Measurements from ENCODE around the gene MED27.

MED27 gene

DNA sequence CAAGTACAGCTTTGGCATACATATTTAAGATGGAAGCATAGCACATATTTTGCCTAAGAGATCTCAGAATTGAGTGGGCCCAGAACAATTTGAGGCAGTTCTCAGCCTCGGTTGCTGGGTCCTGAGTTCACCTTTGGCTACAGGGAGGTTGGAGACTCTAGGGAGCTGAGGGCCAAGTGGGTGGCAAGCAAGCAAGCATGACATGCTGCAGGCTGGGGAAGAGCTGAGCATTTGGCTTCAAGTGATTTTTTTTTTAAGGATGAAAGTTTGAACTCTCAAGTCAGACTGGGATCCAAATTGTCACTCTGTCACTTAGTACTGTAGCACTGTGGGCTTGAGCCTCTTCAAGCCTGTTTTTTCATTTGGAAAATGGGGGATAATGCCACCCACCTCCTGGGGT, 160.5 kb downstream of the MED27 start:
- TF ChIP-seq POLR2A (IDR thresholded peaks at IDR 0.05; ENCODE audit: low read depth, low read length), result no peak
- TF ChIP-seq POLR2AphosphoS5 (IDR thresholded peaks at IDR 0.05; ENCODE audit: low read depth, low read length), result no peak
- no peak for TF ChIP-seq TAF1 (IDR thresholded peaks at IDR 0.05; ENCODE audit: borderline replicate concordance, low read depth, low read length)
- DNase-seq (ENCODE audit: insufficient read length) (no peak), FAIRE-seq (no peak)

DNA sequence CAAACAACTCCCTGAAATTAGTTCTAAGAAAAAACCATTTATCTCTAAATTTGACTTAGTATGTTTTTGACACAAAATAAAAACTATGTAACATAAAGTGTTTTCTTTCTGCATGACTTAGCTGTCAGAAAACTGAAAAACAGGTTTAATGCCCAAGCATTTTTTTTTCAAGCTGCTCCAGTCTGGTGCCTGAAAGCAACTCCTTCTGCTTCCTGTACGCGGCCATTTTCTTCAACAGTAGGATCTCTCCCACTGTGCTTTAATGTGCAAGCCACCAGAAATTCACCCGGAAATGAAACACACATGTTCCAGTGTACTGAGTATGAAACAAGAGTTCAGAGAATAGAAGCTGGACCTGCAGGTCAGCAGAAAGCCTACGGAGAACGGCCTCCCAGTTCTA, 161.2 kb downstream of the MED27 start:
- no peak for DNase-seq (ENCODE audit: insufficient read length)
- FAIRE-seq, result no peak
- TF ChIP-seq POLR2A (IDR thresholded peaks at IDR 0.05; ENCODE audit: low read depth, low read length), result no peak
- TF ChIP-seq TAF1 (IDR thresholded peaks at IDR 0.05; ENCODE audit: borderline replicate concordance, low read depth, low read length), result no peak

DNA sequence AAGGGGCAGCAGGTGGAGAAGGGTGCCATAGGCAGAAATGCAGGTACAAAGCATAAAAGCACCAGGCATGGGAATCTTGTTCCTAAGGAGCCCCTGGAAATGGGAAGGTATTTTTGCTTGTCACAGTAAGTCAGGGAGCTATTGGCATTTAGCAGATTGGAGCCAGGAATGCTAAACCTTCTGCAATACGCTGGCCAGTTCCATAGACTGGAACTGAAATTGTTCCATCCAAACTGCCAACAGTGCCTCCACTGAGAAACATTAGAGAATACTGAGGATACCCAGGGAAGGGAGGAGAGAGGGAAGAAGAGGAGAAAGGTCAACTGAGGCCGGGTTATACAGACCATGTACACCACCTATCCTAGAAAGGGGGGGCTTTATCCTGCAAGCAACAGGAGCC, 162.7 kb downstream of the MED27 start:
- FAIRE-seq (no peak), DNase-seq (ENCODE audit: insufficient read length) (no peak)
- TF ChIP-seq POLR2A (IDR thresholded peaks at IDR 0.05; ENCODE audit: low read depth, low read length) (no peak), POLR2AphosphoS5 (IDR thresholded peaks at IDR 0.05; ENCODE audit: low read depth, low read length) (no peak), TAF1 (IDR thresholded peaks at IDR 0.05; ENCODE audit: borderline replicate concordance, low read depth, low read length) (no peak)

DNA sequence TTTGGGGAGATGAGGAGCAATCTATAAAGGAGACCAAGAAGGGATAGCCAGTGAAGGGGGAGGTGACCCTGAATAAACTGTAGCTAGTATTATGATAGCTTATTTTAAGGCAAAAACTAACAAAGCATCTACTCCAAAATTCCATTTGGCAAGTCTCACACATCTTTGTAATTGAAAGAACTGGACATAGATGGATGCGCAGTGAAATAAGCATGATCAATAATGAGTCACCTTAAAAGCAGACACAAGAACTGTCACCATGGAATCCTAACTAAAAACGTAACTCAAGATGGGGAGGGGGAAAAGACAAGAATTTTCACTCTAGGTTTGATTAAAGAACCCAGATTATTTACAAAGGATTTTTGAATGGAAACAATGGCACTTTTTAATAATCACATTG, 164.5 kb downstream of the MED27 start:
- FAIRE-seq (no peak), DNase-seq (ENCODE audit: insufficient read length) (no peak)
- no peak for TF ChIP-seq POLR2A (IDR thresholded peaks at IDR 0.05; ENCODE audit: low read depth, low read length)
- TF ChIP-seq TAF1 (IDR thresholded peaks at IDR 0.05; ENCODE audit: borderline replicate concordance, low read depth, low read length), result no peak
- no peak for TF ChIP-seq POLR2AphosphoS5 (IDR thresholded peaks at IDR 0.05; ENCODE audit: low read depth, low read length)

DNA sequence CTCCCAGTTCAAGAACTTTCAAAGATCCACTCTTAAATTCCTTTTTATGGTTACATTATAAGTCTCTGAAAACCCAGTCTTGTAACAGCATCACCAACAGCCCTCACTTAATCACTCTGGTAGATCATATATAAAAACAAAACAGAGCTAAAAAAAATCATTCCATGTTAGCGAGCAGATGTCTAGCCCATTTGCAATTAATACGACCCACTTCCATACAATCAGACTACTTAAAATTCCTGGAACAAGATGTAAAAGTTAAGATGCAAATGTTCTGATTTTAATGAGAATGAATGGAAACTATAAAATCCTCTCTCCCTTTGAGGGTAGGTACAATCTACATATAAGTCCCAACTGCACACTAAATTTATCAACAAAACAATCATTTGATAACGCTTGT, 167.0 kb downstream of the MED27 start:
- no peak for DNase-seq (ENCODE audit: insufficient read length)
- FAIRE-seq, result no peak
- TF ChIP-seq POLR2A (IDR thresholded peaks at IDR 0.05; ENCODE audit: low read depth, low read length), result no peak

DNA sequence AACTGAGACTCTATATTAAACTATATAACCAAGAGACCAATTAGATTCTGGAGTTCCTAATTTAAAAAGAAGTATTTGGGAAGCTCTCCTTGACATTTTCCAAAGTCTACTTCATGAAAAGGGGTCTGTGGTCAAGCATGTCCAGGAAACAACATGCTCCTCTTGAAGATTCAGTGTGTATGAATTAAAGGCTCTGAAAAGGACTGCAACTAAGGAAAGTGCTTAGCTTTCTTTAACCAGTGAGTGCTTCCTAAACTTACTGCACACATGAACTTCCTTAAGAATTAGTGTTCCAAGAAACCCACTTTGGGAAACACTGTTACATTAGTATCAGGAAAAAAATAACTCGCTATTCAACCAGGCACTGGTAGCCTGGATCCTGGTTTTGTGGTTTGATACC, 167.6 kb downstream of the MED27 start:
- no peak for FAIRE-seq
- DNase-seq (ENCODE audit: insufficient read length), result no peak
- TF ChIP-seq POLR2A (IDR thresholded peaks at IDR 0.05; ENCODE audit: low read depth, low read length) (no peak), POLR2AphosphoS5 (IDR thresholded peaks at IDR 0.05; ENCODE audit: low read depth, low read length) (no peak), TAF1 (IDR thresholded peaks at IDR 0.05; ENCODE audit: borderline replicate concordance, low read depth, low read length) (no peak)

DNA sequence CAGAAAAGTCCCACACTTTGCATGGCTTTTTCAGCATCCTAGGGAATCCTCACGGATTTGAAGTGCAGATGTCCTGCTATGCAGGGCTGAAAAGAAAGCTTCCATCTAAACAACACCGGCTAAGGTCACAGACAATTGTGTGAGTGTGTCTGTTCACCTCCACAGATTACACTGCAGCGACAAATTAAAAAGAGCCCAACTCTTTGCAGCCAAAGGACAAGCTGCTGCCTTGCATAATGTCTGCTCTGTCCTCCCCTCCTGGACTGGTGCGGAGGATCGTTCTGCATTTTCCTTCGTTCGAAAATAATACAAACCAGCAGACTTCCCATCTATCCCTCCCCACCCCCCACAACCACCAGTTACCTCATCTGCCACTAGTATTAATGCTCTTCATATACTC, 169.1 kb downstream of the MED27 start:
- no peak for TF ChIP-seq TAF1 (IDR thresholded peaks at IDR 0.05; ENCODE audit: borderline replicate concordance, low read depth, low read length)
- no peak for TF ChIP-seq POLR2AphosphoS5 (IDR thresholded peaks at IDR 0.05; ENCODE audit: low read depth, low read length)
- TF ChIP-seq POLR2A (IDR thresholded peaks at IDR 0.05; ENCODE audit: low read depth, low read length), result no peak
- FAIRE-seq, result no peak

DNA sequence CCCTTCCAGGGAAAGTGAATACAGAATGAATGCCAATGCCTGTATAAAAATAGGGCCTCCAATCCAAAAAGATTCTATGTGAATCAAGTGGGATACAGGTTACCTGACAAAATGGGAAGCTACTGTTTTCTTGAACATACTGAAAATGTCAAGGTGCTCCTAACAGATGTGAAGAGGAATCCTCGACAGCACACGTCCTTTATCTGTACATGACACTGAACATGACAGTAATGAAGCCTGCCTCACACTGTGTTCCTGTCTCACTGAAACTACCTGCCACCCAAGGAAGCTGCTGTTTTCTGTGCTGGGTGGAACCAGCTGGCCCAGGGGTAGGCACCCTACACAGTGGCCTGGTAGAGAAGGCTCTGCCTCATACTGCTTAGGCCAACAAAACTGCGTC, 174.5 kb downstream of the MED27 start:
- no peak for TF ChIP-seq TAF1 (IDR thresholded peaks at IDR 0.05; ENCODE audit: borderline replicate concordance, low read depth, low read length)
- no peak for TF ChIP-seq POLR2A (IDR thresholded peaks at IDR 0.05; ENCODE audit: low read depth, low read length)
- TF ChIP-seq POLR2AphosphoS5 (IDR thresholded peaks at IDR 0.05; ENCODE audit: low read depth, low read length), result no peak
- FAIRE-seq, result no peak
- no peak for DNase-seq (ENCODE audit: insufficient read length)

More for the DNA sequence above, 169.1 kb downstream of the MED27 start:
- DNase-seq (ENCODE audit: insufficient read length), result no peak

DNA sequence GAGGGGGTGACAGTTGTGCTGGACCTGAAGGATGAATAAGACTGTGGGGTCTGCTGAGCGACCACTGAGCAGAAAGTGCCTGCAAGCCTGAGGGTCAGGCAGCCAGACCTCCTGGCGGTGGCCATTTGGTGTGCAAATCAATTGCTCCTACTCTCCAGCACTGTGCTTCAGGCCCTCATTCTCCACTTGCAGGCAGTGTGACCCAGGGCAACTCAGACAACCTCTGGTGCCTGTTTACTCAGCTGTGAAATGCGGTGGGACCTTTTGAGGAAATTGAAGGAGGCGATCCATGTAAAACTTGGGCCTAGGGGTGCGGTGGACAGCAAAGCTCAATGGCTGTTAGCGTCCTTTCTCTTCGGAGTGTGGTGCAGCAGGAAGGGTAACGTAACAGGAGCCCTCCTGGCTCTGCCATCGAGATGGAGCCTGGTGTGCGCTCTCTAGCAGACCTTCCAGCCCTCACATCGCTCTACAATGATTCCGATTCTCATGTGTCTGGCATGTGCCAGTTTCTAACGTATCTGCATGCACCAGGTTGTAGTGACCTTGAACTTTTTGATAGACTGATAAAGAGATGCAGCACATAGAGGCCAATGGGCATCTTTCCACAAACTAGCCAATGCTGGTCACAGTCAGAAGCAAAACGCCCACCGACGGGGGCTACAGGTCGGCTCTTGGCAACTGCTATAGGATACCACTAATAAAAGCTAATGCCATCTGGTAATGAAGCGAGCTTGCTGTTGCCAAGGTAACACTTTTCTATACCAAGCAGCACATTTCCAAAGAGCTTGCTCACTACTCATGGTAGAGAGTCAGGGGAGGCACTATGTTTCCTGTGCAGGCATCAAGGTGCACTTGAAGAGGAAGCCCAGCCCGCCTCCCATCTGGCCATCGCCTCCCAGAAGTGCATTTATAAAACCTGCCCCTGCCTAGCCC, 180.1 kb downstream of the MED27 start:
- TF ChIP-seq TAF1 (IDR thresholded peaks at IDR 0.05; ENCODE audit: borderline replicate concordance, low read depth, low read length) (no peak), POLR2A (IDR thresholded peaks at IDR 0.05; ENCODE audit: low read depth, low read length) (no peak), POLR2AphosphoS5 (IDR thresholded peaks at IDR 0.05; ENCODE audit: low read depth, low read length) (no peak)
- DNase-seq (ENCODE audit: insufficient read length) (no peak), FAIRE-seq (no peak)

DNA sequence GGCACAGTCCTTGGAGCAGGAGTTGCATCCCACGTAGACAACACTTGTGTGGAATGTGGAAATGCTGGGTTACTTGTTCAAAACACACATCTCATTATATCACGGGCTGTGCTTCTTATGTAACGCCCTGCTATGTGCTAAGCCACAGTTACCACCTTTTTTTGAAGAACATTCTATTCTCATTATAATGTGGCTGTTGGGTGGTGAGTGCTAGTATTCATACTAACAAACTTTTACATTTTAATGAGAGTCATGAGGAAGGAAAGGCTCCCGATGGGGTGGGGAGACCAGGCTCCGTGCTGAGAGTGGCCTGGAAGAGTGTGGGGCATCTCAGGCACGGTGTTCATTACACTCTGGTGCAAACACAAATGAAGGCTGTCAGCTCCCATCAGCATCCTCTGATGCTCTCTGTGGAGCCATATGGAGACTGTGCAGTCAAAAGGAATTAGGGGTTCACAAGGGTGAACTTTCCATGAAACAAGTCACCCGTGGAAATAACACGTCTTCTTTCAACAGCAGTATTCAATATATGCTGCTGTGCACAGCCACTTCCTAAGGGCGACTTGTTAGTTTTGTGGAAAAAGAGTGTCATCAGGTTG, 186.7 kb downstream of the MED27 start:
- DNase-seq (ENCODE audit: insufficient read length), result no peak
- TF ChIP-seq TAF1 (IDR thresholded peaks at IDR 0.05; ENCODE audit: borderline replicate concordance, low read depth, low read length), result no peak
- FAIRE-seq, result no peak

DNA sequence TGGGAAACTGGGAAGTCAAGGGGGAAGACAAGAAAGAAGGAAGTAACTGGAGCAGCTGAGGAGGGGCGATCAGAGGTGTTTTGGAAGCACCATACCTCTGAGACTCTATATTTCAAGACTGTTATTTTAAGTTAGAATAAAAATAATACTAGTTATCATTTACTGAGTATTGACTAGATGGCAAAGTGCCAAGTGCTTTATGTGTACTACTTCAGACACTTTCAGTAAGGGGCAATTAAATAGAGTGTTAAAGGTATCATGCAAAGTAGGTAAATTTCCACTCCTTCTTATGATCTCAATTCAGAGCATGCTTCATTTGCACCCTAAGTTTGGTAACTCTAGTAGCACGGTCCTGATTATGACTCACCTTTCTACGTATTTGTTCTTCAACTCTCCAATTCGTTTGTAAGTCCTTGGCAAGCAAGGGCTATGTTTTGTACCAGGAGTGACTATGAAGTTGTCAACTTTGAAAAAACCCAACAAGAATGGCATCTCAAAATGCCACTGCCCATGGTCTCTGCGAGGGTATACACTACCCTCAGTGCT, 187.4 kb downstream of the MED27 start:
- DNase-seq (ENCODE audit: insufficient read length) (no peak), FAIRE-seq (no peak)
- TF ChIP-seq TAF1 (IDR thresholded peaks at IDR 0.05; ENCODE audit: borderline replicate concordance, low read depth, low read length), result no peak
- no peak for TF ChIP-seq POLR2A (IDR thresholded peaks at IDR 0.05; ENCODE audit: low read depth, low read length)
- TF ChIP-seq POLR2AphosphoS5 (IDR thresholded peaks at IDR 0.05; ENCODE audit: low read depth, low read length), result no peak

DNA sequence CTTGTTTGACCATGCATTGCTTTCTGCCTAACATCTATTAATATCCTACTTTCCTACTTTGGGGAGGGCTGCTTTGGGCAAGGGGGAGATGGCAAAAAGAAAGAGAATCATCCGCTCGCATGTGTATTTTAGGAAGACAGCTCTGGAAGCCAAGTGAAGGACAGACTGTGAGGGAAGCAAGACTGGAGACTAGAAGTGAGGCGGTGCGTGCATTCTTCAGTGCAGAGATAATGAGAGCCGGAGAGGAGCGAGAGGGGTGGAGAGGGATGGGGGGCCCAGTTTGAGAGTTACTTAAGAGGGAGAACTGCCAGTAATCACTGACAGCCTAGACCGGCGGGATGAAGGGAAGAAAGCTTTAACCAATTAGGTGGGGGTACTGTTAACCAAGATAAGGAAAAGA, 188.1 kb downstream of the MED27 start:
- DNase-seq (ENCODE audit: insufficient read length), result no peak
- FAIRE-seq, result no peak
- TF ChIP-seq POLR2AphosphoS5 (IDR thresholded peaks at IDR 0.05; ENCODE audit: low read depth, low read length) (no peak), TAF1 (IDR thresholded peaks at IDR 0.05; ENCODE audit: borderline replicate concordance, low read depth, low read length) (no peak), POLR2A (IDR thresholded peaks at IDR 0.05; ENCODE audit: low read depth, low read length) (no peak)

Measured in GM12892 (cell line).